Panc1 (cell line): ENCODE results near the gene CEACAM5.

Experiments
- POLR2AphosphoS5 ChIP-seq: IDR thresholded peaks from 2 replicates; pipeline ENCODE4 v1.6.1; 2012; ENCODE audit warnings: mild to moderate bottlenecking, low read depth, low read length, moderate library complexity
- TCF7L2 ChIP-seq: IDR thresholded peaks from 2 replicates; pipeline ENCODE4 v1.6.1; 2011; ENCODE audit warnings: mild to moderate bottlenecking, low read depth, low read length, inconsistent platforms
- TF ChIP-seq, protein P1 (sequence below): fragments of 450-650 bp; IDR thresholded peaks from 2 replicates; pipeline ENCODE4 v1.5.1; 2017; ENCODE audit warnings: mild to moderate bottlenecking

DNA sequence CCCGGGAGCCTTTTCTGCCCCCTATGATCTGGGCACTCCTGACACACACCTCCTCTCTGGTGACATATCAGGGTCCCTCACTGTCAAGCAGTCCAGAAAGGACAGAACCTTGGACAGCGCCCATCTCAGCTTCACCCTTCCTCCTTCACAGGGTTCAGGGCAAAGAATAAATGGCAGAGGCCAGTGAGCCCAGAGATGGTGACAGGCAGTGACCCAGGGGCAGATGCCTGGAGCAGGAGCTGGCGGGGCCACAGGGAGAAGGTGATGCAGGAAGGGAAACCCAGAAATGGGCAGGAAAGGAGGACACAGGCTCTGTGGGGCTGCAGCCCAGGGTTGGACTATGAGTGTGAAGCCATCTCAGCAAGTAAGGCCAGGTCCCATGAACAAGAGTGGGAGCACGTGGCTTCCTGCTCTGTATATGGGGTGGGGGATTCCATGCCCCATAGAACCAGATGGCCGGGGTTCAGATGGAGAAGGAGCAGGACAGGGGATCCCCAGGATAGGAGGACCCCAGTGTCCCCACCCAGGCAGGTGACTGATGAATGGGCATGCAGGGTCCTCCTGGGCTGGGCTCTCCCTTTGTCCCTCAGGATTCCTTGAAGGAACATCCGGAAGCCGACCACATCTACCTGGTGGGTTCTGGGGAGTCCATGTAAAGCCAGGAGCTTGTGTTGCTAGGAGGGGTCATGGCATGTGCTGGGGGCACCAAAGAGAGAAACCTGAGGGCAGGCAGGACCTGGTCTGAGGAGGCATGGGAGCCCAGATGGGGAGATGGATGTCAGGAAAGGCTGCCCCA, 11.8 kb upstream of the CEACAM5 start:
- no peak for TF ChIP-seq POLR2AphosphoS5
- TF ChIP-seq, protein P1, sequence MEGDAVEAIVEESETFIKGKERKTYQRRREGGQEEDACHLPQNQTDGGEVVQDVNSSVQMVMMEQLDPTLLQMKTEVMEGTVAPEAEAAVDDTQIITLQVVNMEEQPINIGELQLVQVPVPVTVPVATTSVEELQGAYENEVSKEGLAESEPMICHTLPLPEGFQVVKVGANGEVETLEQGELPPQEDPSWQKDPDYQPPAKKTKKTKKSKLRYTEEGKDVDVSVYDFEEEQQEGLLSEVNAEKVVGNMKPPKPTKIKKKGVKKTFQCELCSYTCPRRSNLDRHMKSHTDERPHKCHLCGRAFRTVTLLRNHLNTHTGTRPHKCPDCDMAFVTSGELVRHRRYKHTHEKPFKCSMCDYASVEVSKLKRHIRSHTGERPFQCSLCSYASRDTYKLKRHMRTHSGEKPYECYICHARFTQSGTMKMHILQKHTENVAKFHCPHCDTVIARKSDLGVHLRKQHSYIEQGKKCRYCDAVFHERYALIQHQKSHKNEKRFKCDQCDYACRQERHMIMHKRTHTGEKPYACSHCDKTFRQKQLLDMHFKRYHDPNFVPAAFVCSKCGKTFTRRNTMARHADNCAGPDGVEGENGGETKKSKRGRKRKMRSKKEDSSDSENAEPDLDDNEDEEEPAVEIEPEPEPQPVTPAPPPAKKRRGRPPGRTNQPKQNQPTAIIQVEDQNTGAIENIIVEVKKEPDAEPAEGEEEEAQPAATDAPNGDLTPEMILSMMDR = no peak
- TF ChIP-seq TCF7L2 = no peak
